Lung (tissue), 12 donors: ENCODE results near the gene NAGK. TPM values are rescaled to one million over a fixed set of nuclear protein-coding genes. Genes with fewer than 3 reads are reported as not detected.
A peak's percentile ranks its signal among the peaks of the same experiment; 100 is the strongest.

Experiments
- ATAC-seq: fragments of 200-7000 bp; cut with Tn5 transposase; one replicate; pipeline ENCODE4 v1.9.1; 2020; ENCODE audit warnings: moderate number of reproducible peaks; ENCODE audit not compliant: insufficient read depth, low FRiP score
- DNase-seq, 3 donors: peaks; one replicate each; pipeline ENCODE4 v3.0.0-alpha.2; 2013 to 2017
- H3K27ac ChIP-seq, 2 donors: one replicate each; pipeline ENCODE4 v1.5.1; 2013; ENCODE audit warnings: mild to moderate bottlenecking in 2 of 2, moderate library complexity in 2 of 2, control low read depth in 1 of 2, inconsistent platforms in 1 of 2, low read depth in 1 of 2, low read length in 1 of 2
- H3K27me3 ChIP-seq, 3 donors: one replicate each; pipeline ENCODE4 v1.5.1; 2013; ENCODE audit warnings: low read length in 2 of 3; ENCODE audit not compliant: control insufficient read depth in 3 of 3, insufficient read depth in 3 of 3
- H3K36me3 ChIP-seq, 4 donors: one replicate each; pipeline ENCODE4 v1.5.1; 2013; ENCODE audit warnings: low read length in 4 of 4, mild to moderate bottlenecking in 1 of 4, moderate library complexity in 1 of 4; ENCODE audit not compliant: control insufficient read depth in 4 of 4, insufficient read depth in 4 of 4
- H3K4me1 ChIP-seq, 5 donors: one replicate each; pipeline ENCODE4 v1.5.1; 2013; ENCODE audit warnings: low read length in 5 of 5, mild to moderate bottlenecking in 2 of 5, moderate library complexity in 1 of 5; ENCODE audit not compliant: control insufficient read depth in 5 of 5, insufficient read depth in 5 of 5
- H3K4me3 ChIP-seq: one replicate; pipeline ENCODE4 v1.5.1; 2013; ENCODE audit warnings: mild to moderate bottlenecking, control low read depth, moderate library complexity
- H3K9ac ChIP-seq, 2 donors: one replicate each; pipeline ENCODE4 v1.5.1; 2013; ENCODE audit warnings: low read length in 2 of 2, control low read depth in 1 of 2; ENCODE audit not compliant: insufficient read depth in 1 of 2
- H3K9me3 ChIP-seq, 4 donors: one replicate each; pipeline ENCODE4 v1.5.1; 2013; ENCODE audit warnings: low read length in 3 of 4, mild to moderate bottlenecking in 1 of 4, moderate library complexity in 1 of 4; ENCODE audit not compliant: control insufficient read depth in 4 of 4, insufficient read depth in 3 of 4
- CTCF ChIP-seq: IDR thresholded peaks from 2 replicates; pipeline ENCODE4 v1.5.1; 2012; ENCODE audit warnings: mild to moderate bottlenecking; ENCODE audit errors: control extremely low read depth, extremely low read depth
- WGBS, 2 donors: extraction: QIAGEN DNeasy Blood & Tissue Kit; methylation state at CpG; one replicate each; pipeline ENCODE4 v1.1.7; 2013; 5-methylcytosine and 5-hydroxymethylcytosine counted together
- polyA plus RNA-seq, 2 donors: library from polyadenylated mRNA; stranded (reverse); fragments of 200-250 nt; gene quantifications; one replicate each; pipeline ENCODE4 v1.2.1, GENCODE V29; 2013
- total RNA-seq, 2 donors: library from RNA; depleted of rRNA in 1 of 2; stranded (reverse); fragments of >200 nt in 1 of 2; gene quantifications; one replicate each; pipeline ENCODE4 v1.2.1, GENCODE V29; 2014 to 2021
- donor health status: control.
- donor health status: control.
- donor health status: Bipolar disorder and iron deficiency.
- donor health status: healthy.
- donor health status: DM: yes; HTN: yes; CAD: no.

The NAGK gene
- total and polyA plus RNA-seq, 4 donors: 48.2 to 162 (median 133) TPM

GRCh38 chr2:71100195-71100964, 31.9 kb downstream of the NAGK start:
- Histone ChIP-seq H3K9me3 (no peaks in the 10 kb centered on the region), H3K9ac (no peak overlapping the region), H3K27me3 (no peaks in the 10 kb centered on the region), H3K36me3 (no peaks in the 10 kb centered on the region), H3K27ac (no peak overlapping the region), H3K4me1 (no peaks in the 10 kb centered on the region), H3K4me3 (no peak overlapping the region)
- no peak for ATAC-seq
- WGBS, 2 donors: 5 to 7% methylated on average over 3 of the region's 3 CpGs
- peak; percentile 45 to 50 (median 47) for DNase-seq
- TF ChIP-seq CTCF: peak; percentile 48

GRCh38 chr2:71101656-71102055, 33.2 kb downstream of the NAGK start:
- Histone ChIP-seq H3K36me3 (no peaks in the 10 kb centered on the region), H3K9me3 (no peaks in the 10 kb centered on the region), H3K27me3 (no peaks in the 10 kb centered on the region), H3K9ac (no peak overlapping the region), H3K4me1 (no peaks in the 10 kb centered on the region), H3K27ac (no peak overlapping the region), H3K4me3 (no peak overlapping the region)
- no peak for TF ChIP-seq CTCF
- WGBS, 2 donors: 19 to 35% methylated on average over 2 of the region's 2 CpGs
- DNase-seq: peak in 1 of 3 donors; percentile 8
- ATAC-seq: no peak

GRCh38 chr2:71102981-71103681, 34.7 kb downstream of the NAGK start:
- 58 to 65% methylated on average over 6 of the region's 6 CpGs for WGBS, 2 donors
- Histone ChIP-seq H3K36me3 (peaks cover 0 to 2% (median 0%) of the 10 kb centered on the region in 4 donors), H3K9me3 (no peaks in the 10 kb centered on the region), H3K4me3 (no peak overlapping the region), H3K27me3 (no peaks in the 10 kb centered on the region), H3K9ac (no peak overlapping the region), H3K4me1 (no peaks in the 10 kb centered on the region), H3K27ac (no peak overlapping the region)
- no peak for TF ChIP-seq CTCF
- ATAC-seq (no peak), DNase-seq (no peak)
